ENCODE data around the gene GALR2. TPM values are rescaled to one million over a fixed set of nuclear protein-coding genes. Genes with fewer than 3 reads are reported as not detected.

Gene GALR2
- total and polyA plus RNA-seq, 9 of the 15 experiments (the other 6 are each of a cell fraction or from before 2014, with no cell fraction given): 0.34 TPM; not detected in 8

DNA sequence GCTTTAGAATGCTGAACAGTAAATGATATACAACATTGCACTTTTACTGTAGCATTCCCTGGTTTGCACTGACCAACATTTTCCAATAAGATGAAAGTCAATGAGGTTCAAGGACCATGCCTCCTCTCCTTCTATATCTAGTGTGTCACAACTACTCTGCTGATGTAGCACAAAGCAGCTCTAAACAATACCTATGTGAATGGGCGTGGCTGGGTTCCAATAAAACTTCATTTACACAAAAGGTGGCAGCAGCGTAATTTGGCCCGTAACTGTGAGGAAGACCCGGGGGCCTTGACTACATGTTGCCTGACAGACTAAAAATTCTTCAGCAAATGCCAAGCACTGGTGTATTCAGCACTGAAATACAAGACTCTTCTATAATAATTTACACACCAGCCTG, 8.8 kb upstream of the GALR2 start:
- H3K79me2 ChIP-seq (ENCODE audit: control insufficient read depth, insufficient read depth, low read length): peaks cover 23% of the 10 kb centered on the region
- peaks cover under 1 to 5% of the 10 kb centered on the region in 2 experiments for H3K4me1 ChIP-seq (replicated peaks in 1 of 2; ENCODE audit: control insufficient read depth in 2 of 2, insufficient read depth in 2 of 2, low read length in 2 of 2)
- H3K27ac ChIP-seq (ENCODE audit: extremely low read depth, low read depth, low read length): no peak overlapping the region
- H3K9me1 ChIP-seq (ENCODE audit: control insufficient read depth, insufficient read depth, low read length): peaks cover 5% of the 10 kb centered on the region
- no peak for FAIRE-seq
- no peak overlapping the region for H2AFZ ChIP-seq (ENCODE audit: low read depth, low read length)
- in situ Hi-C loops (cut with MboI) (no loop called here), intact Hi-C loops (cut with micrococcal nuclease) (no loop called here)
- no peak for DNase-seq (ENCODE audit: extremely low read depth in 1 of 4, low spot score in 3 of 4)
- peaks cover 87% of the 10 kb centered on the region for H3K36me3 ChIP-seq (ENCODE audit: control insufficient read depth, insufficient read depth, low read length)
- no peak overlapping the region for H3K4me2 ChIP-seq (ENCODE audit: insufficient read depth, low read length)
- ChIA-PET CTCF (ENCODE audit: low intra/inter-chr PET ratio) (no interaction called here), POLR2A (interaction anchor here (0.5 to 2.0 kb wide), 4 partner anchors 12 to 205 kb away, joined by 3 to 9 read pairs (median 4); no protein-coding TSS in a partner anchor)
- no peak for TF ChIP-seq SMC3 (conservative IDR thresholded peaks at IDR 0.05; ENCODE audit: insufficient read depth, low read depth, low read length)
- no peak for TF ChIP-seq NR3C1 (CRISPR knock-in tag; IDR thresholded peaks at IDR 0.05)
- TF ChIP-seq ZNF124 (CRISPR knock-in tag; IDR thresholded peaks at IDR 0.05): no peak
- TF ChIP-seq KLF10 (CRISPR knock-in tag; IDR thresholded peaks at IDR 0.05): no peak
- TF ChIP-seq TAF9B (IDR thresholded peaks at IDR 0.05; ENCODE audit: partially characterized antibody): no peak
- no peak for TF ChIP-seq MAX (CRISPR knock-in tag; IDR thresholded peaks at IDR 0.05)
- no peak for TF ChIP-seq ZNF175 (CRISPR knock-in tag; IDR thresholded peaks at IDR 0.05; ENCODE audit: low read depth)
- TF ChIP-seq STAG1 (CRISPR knock-in tag; IDR thresholded peaks at IDR 0.05; ENCODE audit: borderline replicate concordance): no peak
- TF ChIP-seq CCAR2 (IDR thresholded peaks at IDR 0.05; ENCODE audit: low read depth, low read length): no peak
- no peak for TF ChIP-seq MCM5 (IDR thresholded peaks at IDR 0.05; ENCODE audit: low read depth)
- TF ChIP-seq BRF2 (IDR thresholded peaks at IDR 0.05; ENCODE audit: borderline replicate concordance, insufficient read depth, insufficient read length): no peak
- no peaks in the 10 kb centered on the region for H3K27me3 ChIP-seq (ENCODE audit: control insufficient read depth in 2 of 2, insufficient read depth in 2 of 2, low read length in 2 of 2)
- 0 out of 2 replicates have a peak, but pooled peaks cover 2% of the 10 kb centered on the region for H4K20me1 ChIP-seq (replicated peaks; ENCODE audit: control insufficient read depth, insufficient read depth, low read length)
- no TSS peak for BruUV-seq (replicated peaks)
- no peak for ATAC-seq
- WGBS (ENCODE audit: insufficient coverage, low coverage, missing lambda C conversion rate): 94% methylated on average over 4 of the region's 4 CpGs
- H3K9ac ChIP-seq (ENCODE audit: insufficient read depth in 1 of 2, low read depth in 2 of 2, low read length in 2 of 2): no peak overlapping the region
- H3K9me3 ChIP-seq (replicated peaks; ENCODE audit: control insufficient read depth, insufficient read depth, low read depth, low read length): no peaks in the 10 kb centered on the region
- no peak overlapping the region for H3K4me3 ChIP-seq

All from K562 (cell line).